Mucosa of rectum (tissue), 2 donors: Measurements from ENCODE around the gene RPL36AL.
"Not testable (repeated sequence)": the region's sequence is repeated elsewhere in the genome, so short reads cannot be mapped to it uniquely, and the experiment has no call there.

Experiments used
- H3K27ac ChIP-seq, 2 donors: one replicate each; pipeline ENCODE4 v1.7.0; 2013; ENCODE audit warnings: inconsistent platforms in 2 of 2, low read depth in 2 of 2, low read length in 2 of 2
- H3K27me3 ChIP-seq, 2 donors: one replicate each; pipeline ENCODE4 v1.7.0; 2013; ENCODE audit warnings: low read length in 2 of 2; ENCODE audit not compliant: control insufficient read depth in 2 of 2, insufficient read depth in 2 of 2
- H3K36me3 ChIP-seq, 2 donors: one replicate each; pipeline ENCODE4 v1.7.0; 2013; ENCODE audit warnings: low read length in 2 of 2; ENCODE audit not compliant: control insufficient read depth in 2 of 2, insufficient read depth in 2 of 2
- H3K4me1 ChIP-seq, 2 donors: one replicate each; pipeline ENCODE4 v1.7.0; 2013; ENCODE audit warnings: low read length in 2 of 2, mild to moderate bottlenecking in 1 of 2; ENCODE audit not compliant: control insufficient read depth in 2 of 2, insufficient read depth in 2 of 2
- H3K4me3 ChIP-seq, 2 donors: one replicate each; pipeline ENCODE4 v1.7.0; 2013; ENCODE audit warnings: low read length in 2 of 2
- H3K9ac ChIP-seq, 2 donors: one replicate each; pipeline ENCODE4 v1.7.0; 2013; ENCODE audit warnings: low read length in 2 of 2, low read depth in 1 of 2, mild to moderate bottlenecking in 1 of 2
- H3K9me3 ChIP-seq, 2 donors: one replicate each; pipeline ENCODE4 v1.7.0; 2013; ENCODE audit warnings: low read length in 2 of 2; ENCODE audit not compliant: control insufficient read depth in 2 of 2
- donor health status: healthy.
- donor health status: Normal muscosa, but diverticular disease.

The RPL36AL gene

DNA sequence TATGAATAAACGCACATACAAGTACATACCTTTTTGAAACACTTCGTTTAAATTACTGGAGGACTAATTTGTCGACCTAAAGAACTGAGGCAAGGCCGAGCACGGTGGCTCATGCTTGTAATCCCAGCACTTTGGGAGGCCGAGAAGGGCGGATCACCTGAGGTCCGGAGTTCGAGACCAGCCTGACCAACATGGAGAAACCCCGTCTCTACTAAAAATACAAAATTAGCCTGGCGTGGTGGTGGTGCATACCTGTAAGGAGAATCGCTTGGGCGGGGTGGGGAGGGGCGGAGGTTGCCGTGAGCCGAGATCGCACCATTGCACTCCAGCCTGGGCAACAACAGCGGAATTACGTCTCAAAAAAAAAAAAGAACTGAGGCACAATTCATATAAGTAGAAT is 1.2 kb downstream of the RPL36AL start:
- peaks cover 30 to 32% of the 10 kb centered on the region in 2 donors for H3K4me1 ChIP-seq
- H3K27ac ChIP-seq = peak overlapping the region in 1 of 2 donors; percentile 98
- peak overlapping the region; percentile 97 to 100 for H3K9ac ChIP-seq
- H3K36me3 ChIP-seq = peaks cover 12 to 16% of the 10 kb centered on the region in 2 donors
- peak overlapping the region; percentile 96 to 98 for H3K4me3 ChIP-seq
- H3K27me3 ChIP-seq, H3K9me3 ChIP-seq: not testable (repeated sequence)

DNA sequence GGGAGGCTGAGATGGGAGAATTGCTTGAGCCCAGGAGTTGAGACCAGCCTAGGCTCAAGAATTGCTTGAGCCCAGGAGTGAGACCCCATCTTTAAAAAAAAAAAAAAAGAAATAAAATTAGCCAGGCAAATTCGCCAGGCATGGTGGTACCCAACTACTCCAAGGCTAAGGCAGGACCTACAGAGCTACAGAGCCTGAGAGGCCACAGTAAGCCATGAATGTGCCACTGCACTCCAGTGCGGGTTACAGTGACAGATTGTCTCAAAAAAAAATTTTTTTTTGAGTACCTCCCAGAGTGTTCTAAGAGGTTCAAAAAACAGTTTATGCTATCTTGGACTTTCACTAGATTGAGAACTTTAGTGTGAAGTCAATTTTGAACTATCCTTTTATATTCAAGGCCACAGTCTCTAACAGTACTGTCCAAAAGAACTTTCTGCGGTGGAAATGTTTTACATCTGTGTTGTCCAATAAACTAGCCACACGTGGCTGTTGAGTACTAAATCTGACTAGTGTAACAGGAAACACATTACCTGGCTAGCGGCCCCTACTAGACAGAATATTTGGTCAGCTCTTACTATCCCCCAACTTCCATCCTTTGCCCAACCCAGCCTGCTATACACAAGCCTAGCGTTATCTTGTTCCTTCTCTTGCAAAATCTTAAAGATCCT is 2.4 kb downstream of the RPL36AL start:
- H3K4me1 ChIP-seq = peaks cover 17 to 21% of the 10 kb centered on the region in 2 donors
- H3K27me3 ChIP-seq = no peaks in the 10 kb centered on the region
- H3K27ac ChIP-seq = no peak overlapping the region
- peak overlapping the region in 1 of 2 donors; percentile 23 for H3K4me3 ChIP-seq
- H3K36me3 ChIP-seq = peaks cover 14 to 17% of the 10 kb centered on the region in 2 donors
- no peaks in the 10 kb centered on the region for H3K9me3 ChIP-seq
- no peak overlapping the region for H3K9ac ChIP-seq

DNA sequence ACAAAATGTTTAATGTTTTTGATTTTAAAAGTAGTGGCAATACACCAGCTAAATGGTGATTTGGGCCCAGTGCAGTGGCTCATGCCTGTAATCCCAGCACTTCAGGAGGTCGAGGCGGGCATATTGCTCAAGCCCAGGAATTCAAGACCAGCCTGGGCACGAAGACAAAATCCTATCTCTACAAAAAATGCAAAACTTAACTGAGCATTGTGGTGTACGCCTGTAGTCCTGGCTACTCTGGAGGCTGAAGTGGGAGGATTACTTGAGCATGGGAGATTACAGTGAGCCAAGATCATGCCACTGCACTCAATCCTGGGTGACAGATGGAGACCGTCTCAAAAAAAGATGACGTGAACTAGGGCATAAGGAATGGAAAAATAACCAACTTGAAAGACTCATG is 4.7 kb downstream of the RPL36AL start:
- Histone ChIP-seq H3K27ac (no peak overlapping the region), H3K9ac (no peak overlapping the region), H3K27me3 (no peaks in the 10 kb centered on the region), H3K9me3 (no peaks in the 10 kb centered on the region), H3K4me3 (no peak overlapping the region), H3K4me1 (peaks cover 3 to 4% of the 10 kb centered on the region in 2 donors), H3K36me3 (peaks cover 14% of the 10 kb centered on the region in 2 donors)

DNA sequence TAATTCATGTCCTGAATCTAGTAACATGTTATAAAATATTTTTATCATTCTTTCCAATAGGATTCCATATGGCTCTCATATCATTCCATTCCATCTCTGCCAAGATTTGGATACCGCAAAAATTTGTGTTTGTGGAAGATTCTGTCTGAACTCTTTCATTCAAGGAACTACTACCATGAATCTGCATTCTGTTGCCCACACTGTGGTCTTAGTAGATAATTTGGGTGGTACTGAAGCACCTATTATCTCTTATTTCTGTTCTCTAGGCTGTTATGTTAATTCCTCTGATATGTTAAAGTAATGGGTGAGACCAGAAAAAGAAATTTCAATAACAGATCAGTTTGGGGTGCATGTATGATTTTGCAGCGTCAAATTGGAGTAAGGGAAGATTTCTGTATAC is 6.2 kb downstream of the RPL36AL start:
- Histone ChIP-seq H3K36me3 (peaks cover 14 to 17% of the 10 kb centered on the region in 2 donors), H3K4me1 (peaks cover 0 to under 1% of the 10 kb centered on the region in 2 donors), H3K27me3 (no peaks in the 10 kb centered on the region), H3K27ac (no peak overlapping the region), H3K4me3 (no peak overlapping the region), H3K9me3 (no peaks in the 10 kb centered on the region), H3K9ac (no peak overlapping the region)

DNA sequence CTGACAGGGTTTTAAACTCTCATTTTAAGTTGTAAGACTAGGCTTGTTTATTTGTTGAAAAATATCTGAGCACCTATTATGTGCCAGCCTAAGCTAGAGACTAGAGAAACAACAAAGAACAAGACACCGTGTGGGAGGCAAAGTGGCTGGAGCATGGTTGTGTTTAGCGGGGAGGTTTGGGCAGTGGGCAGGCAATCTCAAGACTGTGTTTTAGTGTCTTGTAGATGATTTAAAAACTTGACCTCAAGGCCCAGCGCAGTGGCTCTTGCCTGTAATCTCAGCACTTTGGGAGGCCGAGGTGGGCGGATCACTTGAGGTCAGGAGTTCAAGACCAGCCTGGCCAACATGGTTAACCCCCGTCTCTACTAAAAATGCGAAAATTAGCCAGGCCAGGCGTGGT is 7.8 kb downstream of the RPL36AL start:
- H3K4me3 ChIP-seq = no peak overlapping the region
- peaks cover 9 to 11% of the 10 kb centered on the region in 2 donors for H3K36me3 ChIP-seq
- H3K9me3 ChIP-seq = no peaks in the 10 kb centered on the region
- no peak overlapping the region for H3K27ac ChIP-seq
- H3K27me3 ChIP-seq = no peaks in the 10 kb centered on the region
- no peak overlapping the region for H3K9ac ChIP-seq
- no peaks in the 10 kb centered on the region for H3K4me1 ChIP-seq

DNA sequence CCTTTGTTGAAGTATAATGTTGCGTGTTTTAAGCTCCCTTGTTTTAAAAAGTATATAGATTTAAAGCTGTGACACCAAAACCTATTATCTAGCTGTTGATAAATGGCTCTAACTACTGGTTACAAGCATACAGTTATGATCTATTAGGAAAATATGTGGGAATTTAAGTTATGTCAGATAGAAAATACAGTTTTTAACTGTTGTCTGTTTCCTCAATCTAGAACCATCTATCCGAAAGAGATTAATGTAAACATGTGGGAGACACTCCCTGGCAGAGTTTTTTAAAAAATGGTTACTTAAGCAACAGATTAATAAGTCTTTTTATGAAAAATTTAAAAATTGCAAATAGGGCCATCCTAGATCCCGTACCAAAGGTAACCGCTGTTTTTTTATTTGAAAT is 8.2 kb downstream of the RPL36AL start:
- no peaks in the 10 kb centered on the region for H3K27me3 ChIP-seq
- H3K4me3 ChIP-seq = no peak overlapping the region
- no peak overlapping the region for H3K27ac ChIP-seq
- no peaks in the 10 kb centered on the region for H3K4me1 ChIP-seq
- peaks cover 9 to 13% of the 10 kb centered on the region in 2 donors for H3K36me3 ChIP-seq
- no peaks in the 10 kb centered on the region for H3K9me3 ChIP-seq
- no peak overlapping the region for H3K9ac ChIP-seq

DNA sequence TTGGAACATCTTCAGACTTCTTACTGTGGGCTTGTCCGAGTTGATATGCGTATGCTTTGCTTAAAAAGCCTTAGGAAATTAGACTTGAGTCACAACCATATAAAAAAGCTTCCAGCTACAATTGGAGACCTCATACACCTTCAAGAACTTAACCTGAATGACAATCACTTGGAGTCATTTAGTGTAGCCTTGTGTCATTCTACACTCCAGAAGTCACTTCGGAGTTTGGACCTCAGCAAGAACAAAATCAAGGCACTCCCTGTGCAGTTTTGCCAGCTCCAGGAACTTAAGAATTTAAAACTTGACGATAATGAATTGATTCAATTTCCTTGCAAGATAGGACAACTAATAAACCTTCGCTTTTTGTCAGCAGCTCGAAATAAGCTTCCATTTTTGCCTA is 12.8 kb downstream of the RPL36AL start:
- no peak overlapping the region for H3K4me3 ChIP-seq
- peaks cover 9 to 15% of the 10 kb centered on the region in 2 donors for H3K36me3 ChIP-seq
- H3K27ac ChIP-seq = no peak overlapping the region

DNA sequence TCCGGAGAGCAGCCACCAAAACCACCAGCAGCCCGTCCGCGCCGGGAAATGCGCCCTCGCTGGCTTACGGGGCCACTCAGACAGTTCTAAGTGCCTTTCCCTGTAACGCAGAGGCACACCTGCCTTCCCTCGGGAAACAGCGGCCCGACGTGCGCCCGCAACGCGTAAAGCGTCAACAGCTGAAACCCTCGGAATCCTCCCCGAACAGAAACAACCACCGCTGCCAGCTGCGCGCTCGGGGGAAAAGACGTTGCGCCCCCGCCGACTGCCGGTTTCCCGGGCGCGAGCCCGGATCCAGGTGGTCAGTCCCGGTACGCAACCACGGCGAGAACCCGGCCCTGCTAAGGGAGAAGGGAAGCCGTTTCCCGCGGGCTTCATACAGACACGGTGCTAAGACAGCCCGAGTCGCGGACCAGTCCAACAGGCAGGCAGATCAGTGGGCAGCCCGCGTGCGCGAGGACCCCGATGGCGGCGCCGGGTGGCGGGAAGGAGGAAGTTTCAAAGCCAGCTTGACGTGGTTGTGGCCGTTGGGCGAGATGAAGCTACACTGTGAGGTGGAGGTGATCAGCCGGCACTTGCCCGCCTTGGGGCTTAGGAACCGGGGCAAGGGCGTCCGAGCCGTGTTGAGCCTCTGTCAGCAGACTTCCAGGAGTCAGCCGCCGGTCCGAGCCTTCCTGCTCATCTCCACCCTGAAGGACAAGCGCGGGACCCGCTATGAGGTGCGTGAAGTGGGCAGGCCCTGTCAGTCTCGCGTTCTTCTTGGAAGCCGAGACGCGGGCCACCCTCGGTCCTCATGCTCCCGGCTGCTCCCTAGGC is 21.7 kb downstream of the RPL36AL start, which contains the start of gene LRR1:
Gene LRR1 (plus strand): TSS at position 456 of the 816 bp plus-strand sequence. CDS start 81 bp downstream, at position 537.
- Histone ChIP-seq H3K36me3 (peaks cover 3 to 5% of the 10 kb centered on the region in 2 donors), H3K27ac (peak within 1 kb of the TSS; percentile 98 to 99), H3K27me3 (no peaks in the 10 kb centered on the region), H3K9me3 (no peaks in the 10 kb centered on the region), H3K4me1 (peaks cover 4 to 14% of the 10 kb centered on the region in 2 donors), H3K4me3 (peak within 1 kb of the TSS; percentile 97 to 99), H3K9ac (peak within 1 kb of the TSS; percentile 99)

More for the DNA sequence above, 12.8 kb downstream of the RPL36AL start:
- Histone ChIP-seq H3K9me3 (no peaks in the 10 kb centered on the region), H3K4me1 (no peaks in the 10 kb centered on the region), H3K27me3 (no peaks in the 10 kb centered on the region), H3K9ac (no peak overlapping the region)

DNA sequence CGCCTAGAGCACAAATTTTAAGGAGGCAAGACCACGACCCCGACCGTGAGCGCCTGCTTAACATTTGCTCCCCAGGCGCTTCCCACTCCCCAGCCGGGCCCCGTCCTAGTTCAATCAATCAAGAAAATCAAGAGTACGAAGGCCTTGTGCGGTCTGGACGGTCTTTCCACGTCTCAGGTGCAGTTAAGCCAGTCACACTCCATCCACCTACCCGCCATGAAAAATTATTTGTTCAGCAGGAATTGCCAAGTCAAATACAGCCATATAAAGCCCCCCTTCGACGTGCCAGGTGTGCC is 22.3 kb downstream of the RPL36AL start:
- peaks cover 2% of the 10 kb centered on the region in 2 donors for H3K36me3 ChIP-seq
- H3K4me3 ChIP-seq = peak overlapping the region; percentile 97 to 99
- peak overlapping the region; percentile 98 to 99 for H3K27ac ChIP-seq
- no peaks in the 10 kb centered on the region for H3K27me3 ChIP-seq
- H3K4me1 ChIP-seq = peaks cover 4 to 14% of the 10 kb centered on the region in 2 donors
- peak overlapping the region; percentile 99 for H3K9ac ChIP-seq
- no peaks in the 10 kb centered on the region for H3K9me3 ChIP-seq

DNA sequence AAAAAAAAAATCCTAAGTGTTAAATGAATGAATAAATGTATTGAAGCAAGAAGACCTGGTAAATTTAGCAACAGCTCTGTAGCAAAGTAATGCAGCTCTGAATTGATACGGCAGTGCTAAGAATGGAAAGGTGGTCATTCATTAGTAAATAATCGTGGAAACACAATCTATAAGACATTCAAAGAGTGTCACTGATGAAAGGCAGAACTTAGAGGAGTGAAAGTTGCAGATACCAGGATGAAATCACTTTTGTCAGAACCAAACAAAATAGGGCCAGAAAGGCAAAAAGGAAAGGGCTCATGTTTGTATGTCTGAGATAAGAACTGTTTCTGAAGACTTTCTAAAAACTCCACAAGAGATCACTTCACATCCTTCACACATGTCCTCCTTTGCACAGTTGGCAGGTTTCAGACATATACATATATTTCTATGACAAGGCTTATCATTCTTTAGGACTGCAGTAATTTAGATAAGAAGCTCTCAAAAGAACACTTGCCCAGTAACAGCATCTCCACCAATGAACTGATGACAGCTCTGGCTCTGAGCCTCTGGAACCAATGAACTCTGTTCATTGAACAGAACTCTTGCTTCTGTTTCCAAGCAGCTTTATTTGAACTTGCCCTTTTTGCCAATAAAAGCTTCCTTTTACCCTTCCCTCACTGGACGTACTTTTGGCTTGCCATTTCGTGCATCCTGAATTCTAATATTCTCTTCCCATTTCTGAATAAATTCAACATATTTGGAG is 25.9 kb downstream of the RPL36AL start:
- H3K9ac ChIP-seq = peak overlapping the region in 1 of 2 donors; percentile 50
- peak overlapping the region; percentile 91 to 98 for H3K27ac ChIP-seq
- H3K9me3 ChIP-seq = no peaks in the 10 kb centered on the region
- H3K27me3 ChIP-seq = no peaks in the 10 kb centered on the region
- H3K4me3 ChIP-seq = peak overlapping the region; percentile 34 to 51
- peaks cover 4 to 14% of the 10 kb centered on the region in 2 donors for H3K4me1 ChIP-seq
- H3K36me3 ChIP-seq = no peaks in the 10 kb centered on the region
